ENCODE measurements around the gene KLK8. TPM values are rescaled to one million over a fixed set of nuclear protein-coding genes. Genes with fewer than 3 reads are reported as not detected.

Gene KLK8, protein sequence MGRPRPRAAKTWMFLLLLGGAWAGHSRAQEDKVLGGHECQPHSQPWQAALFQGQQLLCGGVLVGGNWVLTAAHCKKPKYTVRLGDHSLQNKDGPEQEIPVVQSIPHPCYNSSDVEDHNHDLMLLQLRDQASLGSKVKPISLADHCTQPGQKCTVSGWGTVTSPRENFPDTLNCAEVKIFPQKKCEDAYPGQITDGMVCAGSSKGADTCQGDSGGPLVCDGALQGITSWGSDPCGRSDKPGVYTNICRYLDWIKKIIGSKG
- polyA plus RNA-seq (2014; cell fraction: cytosol; rRNA removed): not detected in 2 replicates
- not detected in 2 replicates for polyA plus RNA-seq (2014; cell fraction: nucleus; rRNA removed)

DNA sequence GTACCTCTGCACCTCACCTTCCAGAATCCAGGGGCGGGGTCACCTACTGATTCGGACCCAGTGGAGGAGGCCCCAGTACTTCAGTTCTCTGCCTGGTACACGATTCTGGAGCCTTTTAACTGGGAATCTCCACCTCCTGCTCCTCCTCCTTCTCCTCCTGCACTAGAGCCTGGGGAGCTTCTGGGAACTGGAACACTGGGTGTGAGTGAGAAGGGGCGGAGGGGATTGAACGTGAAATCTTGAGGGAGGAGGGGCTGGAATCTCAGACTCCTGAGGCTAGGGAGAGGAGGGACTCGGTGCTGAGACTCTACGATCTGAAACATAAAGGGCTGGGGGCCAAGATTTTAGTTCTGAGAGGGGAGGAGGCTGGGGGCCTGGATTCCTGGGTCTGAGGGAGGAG, at the start of gene KLK8:
TSS of gene KLK8 (minus strand) at position 90 of the 400 bp plus-strand sequence. CDS start 437 bp downstream, outside the sequence.
- no peak for DNase-seq (ENCODE audit: low spot score)

DNA sequence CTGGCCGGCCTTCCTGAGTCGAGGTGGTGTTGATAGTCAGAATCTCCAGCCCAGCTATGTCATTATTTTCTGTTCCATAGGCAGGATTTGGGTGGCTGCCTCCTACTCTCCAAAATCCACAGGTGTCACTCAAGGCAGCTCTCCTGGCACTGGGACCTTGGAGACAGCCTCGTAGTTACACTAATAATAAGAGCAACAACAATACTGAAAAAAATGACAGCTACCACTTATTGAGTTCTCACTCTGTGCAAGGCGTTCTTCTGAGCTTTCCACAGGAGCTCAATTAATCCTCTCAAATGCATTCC, 45.6 kb upstream of the KLK8 start:
- no peak for DNase-seq (ENCODE audit: low spot score)

DNA sequence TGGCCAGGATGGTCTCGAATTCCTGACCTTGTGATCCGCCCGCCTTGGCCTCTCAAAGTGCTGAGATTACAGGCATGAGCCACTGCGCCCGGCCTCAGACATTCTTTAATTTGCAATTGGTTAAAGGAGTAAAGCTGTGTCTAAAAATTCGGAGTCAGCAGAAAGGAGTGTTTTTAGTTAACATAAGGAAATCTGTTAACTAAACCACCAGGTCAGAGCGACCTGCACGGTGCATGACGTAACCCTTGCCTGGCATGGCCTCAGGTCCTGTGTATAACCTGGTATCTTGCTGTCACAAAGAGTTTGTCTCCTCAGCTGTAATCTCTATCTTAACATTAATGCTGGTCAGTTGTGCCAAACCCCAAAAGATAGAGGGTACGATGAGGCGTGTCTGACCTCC, 42.9 kb upstream of the KLK8 start:
- no peak for DNase-seq (ENCODE audit: low spot score)

DNA sequence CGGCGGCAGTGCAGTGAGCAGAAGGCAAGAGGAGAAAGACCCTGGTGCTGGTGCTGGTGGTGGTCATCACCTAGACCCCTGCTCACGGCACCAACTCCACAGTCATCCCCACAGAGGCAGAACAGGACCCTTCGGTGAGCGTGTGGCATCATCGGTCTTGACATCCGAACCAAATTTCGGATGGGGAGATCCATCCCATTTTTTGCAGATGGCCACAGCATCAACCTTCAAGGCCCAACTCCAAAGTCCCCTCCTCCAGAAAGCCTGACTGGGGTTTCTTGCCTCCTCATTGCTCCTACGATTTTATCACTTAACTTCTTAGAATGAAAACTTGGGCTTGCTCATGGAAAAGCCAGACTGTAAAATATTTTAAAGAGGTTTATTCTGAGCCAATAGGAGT, 42.1 kb upstream of the KLK8 start:
- no peak for DNase-seq (ENCODE audit: low spot score)

DNA sequence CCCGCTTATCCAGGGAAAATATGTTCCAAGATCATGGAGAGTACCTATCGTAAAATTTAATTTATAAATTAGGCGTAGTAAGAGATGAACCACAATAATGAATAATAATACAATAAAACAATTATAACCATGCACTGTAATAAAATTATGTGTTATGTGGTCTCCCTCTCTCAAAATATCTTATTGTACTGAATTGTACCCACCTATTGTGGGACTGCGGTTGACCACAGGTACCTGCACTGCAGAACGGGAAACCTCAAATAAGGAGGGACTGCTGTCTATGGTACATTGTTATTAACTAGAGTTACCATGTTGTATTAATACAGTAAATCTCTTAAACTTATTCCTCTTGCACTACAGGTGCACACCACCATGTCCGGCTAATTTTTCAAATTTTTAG, 38.7 kb upstream of the KLK8 start:
- no peak for DNase-seq (ENCODE audit: low spot score)

DNA sequence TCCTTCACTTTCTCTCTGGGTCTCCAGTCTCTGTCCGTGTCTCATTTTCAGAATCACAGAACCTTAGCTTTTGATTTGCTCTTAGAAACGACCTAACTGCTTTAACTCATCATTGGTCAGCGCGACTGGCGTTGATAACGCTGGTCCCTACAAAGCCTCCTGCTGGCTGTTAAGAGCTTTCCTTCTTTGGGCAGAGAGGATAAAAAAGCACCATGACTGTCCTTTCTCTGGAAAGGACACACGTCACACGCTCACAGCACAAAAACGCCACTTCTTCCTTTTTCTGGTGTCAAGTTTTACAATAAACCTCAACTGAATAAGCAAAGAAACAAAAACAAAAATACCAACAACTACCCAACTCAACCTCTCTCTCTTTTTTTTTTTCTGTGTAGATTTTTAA, 35.1 kb upstream of the KLK8 start:
- no peak for DNase-seq (ENCODE audit: low spot score)

DNA sequence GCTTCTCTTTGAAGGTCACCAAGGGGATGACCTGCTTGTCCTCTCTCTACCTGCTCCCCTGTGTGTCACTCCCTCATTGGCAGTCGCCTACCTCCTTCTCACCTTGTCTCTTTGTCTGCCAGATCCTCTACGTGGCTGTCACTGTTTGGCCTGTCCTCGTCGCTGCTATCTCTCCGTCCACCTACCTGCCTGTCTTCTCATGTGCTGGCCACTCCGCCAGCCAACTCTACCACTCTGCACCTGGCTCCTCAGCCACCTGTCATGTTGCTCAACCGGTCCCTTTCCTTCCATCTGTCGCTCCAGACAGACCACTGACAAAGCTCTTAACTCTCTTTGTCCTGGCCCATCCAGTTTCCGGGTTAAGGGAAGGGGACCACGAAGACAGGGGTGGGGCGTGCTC, 33.3 kb upstream of the KLK8 start, which contains the start of gene KLK12:
TSS of gene KLK12 (minus strand) at position 299 of the 400 bp plus-strand sequence. CDS start 381 bp downstream, outside the sequence.
- no peak for DNase-seq (ENCODE audit: low spot score)

DNA sequence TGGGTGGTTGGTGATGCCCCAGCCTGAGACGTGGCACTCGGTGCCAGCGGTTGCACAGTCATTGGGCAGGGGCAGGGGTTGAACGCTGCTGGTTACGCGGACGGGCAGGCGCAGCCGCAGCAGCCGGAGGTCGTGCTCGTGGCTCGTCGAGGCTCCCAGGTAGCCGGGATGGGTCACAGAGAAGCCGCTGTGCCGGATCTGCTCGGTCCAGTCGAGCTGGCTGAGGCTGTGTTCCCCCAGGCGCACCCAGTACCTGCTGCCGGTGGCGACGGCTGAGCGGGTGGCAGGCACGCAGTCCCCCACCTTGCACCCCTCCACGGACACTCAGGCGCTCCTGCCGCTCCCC, 30.4 kb upstream of the KLK8 start:
- no peak for DNase-seq (ENCODE audit: low spot score)

DNA sequence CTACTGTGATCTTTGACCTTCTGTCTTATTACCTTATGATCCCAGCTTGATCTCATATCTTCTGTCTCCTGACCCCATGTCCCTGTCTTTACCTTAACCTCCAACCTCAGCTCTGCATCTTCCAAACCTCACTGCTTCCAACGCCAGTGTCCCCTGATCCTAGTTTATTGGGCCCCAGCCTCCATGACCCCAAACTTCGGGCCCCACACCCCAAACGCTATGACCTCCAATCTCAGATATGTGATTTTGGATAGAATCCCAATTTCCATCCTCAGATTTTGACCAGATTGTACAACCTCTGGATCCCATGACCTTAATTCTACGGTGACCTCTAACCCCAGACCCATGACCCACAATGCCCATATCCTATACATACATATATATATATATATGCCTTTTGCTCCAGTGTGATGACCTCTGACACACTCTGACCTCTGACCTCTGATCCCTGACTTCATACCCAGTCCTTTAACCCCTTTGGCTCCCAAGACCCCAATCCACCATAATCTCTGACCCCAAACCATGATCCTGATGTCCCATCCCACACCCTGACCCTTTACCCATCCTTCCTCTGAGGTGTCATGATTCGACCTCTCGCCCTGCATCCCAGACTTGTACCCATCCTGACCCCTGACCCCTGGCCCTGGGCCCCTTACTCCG, 29.9 kb upstream of the KLK8 start:
- no peak for DNase-seq (ENCODE audit: low spot score)

DNA sequence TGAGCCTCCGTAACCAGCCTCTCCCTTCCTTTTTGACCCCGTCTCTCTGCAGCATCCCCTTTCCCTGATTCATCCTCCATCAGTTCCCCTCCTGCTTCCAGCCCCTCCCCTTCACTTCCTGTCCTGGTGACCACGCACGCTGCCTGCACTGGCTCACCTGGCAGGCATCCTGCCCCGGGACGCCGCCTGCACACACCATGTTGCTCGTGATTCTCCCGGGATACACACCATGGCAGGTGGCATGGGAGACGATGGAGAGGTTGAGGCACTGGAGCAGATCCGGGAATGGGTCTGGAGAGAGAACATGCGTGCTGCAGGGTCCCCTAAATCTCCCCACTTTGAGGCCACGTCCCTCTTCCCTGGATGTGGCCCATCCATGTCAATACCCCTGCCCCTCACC, 29.2 kb upstream of the KLK8 start:
- DNase-seq (ENCODE audit: low spot score): no peak

DNA sequence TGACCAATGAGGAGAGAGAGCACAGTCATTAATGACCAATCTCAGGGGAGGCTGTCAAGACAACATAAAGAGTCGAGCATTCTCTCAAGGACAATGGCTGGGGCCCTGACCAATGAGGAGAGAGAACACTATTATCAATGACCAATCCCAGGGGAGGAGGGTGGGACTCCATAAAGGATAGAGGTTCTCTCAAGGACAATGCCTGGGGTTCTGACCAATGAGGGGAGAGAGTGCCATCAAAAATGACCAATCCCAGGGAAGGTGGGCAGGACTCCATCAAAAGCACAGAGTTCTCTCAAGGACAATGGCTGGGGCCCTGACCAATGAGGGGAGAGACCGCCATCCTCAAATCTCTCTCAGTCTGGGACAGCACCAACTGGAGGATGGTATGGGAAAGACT, 28.3 kb upstream of the KLK8 start:
- no peak for DNase-seq (ENCODE audit: low spot score)

DNA sequence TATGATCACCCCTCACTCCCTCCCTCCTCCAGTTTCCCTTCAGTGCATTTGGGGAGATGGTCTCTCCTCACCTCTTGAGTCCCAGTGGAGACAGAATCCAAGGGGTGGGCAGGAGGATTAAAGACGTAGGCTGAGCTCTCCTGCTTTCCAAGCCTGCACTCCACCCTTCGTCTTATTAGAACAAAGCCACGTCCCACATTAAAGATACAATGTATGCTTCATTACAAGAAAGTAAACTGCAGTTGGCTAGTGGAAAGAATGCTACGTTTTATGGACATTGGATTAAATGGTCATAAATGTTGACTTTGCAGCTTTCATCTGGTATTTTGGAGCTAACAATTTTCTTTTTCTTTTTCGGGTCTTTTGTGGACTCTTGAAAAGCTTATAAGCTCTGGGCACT, 26.5 kb upstream of the KLK8 start:
- DNase-seq (ENCODE audit: low spot score): no peak

DNA sequence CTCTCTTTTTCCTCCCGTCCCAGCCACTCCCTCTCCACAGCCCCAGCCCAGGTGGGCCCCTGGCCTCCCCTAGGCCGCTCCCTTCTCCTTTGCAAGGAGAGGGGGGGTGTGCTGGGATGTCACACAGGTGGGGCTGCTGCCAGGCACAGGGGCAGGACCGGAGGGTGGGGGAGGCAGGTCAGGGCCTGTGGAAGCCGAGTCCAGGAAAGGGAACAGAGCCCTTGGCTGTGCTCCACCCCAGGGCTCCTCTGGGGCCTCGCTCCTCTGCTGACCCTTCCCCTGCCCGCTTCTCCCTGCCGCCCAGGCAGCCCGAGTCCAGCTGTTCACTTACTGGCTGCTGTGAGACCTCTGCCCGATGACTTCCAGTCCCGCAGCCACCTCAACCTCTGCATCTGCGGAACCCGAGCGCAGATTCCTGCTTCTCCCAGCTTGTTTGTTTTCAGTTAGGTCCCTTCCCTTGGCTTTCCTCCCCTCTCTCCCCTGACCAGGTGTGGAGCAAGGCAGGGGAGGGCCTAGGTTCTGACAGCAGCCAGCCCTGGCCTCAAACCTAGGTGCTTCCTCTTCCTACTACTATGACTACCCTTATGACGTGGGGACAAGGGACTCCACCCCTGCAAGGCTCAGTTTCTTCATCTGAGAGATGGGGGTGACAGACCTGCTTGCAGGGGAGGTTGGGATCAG, 25.9 kb upstream of the KLK8 start:
- no peak for DNase-seq (ENCODE audit: low spot score)

DNA sequence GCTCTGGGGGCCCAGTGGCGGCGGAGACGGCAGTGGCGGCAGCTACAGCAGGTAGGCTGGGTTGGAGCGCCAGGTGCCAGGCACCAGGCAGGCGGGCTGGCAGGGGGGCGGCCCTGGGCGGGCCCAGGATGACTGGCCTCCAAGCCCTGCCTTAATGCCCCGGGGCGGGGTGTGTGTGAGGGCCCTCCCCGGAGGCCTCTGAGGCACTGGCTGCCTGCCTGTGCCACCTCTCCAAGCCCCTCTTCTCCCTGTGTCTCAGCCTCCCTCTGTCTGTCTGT, 25.1 kb upstream of the KLK8 start, which contains the start of gene KLK11:
TSS of gene KLK11 (minus strand) at position 63 of the 278 bp plus-strand sequence. CDS start 985 bp downstream, outside the sequence.
- DNase-seq (ENCODE audit: low spot score): no peak

DNA sequence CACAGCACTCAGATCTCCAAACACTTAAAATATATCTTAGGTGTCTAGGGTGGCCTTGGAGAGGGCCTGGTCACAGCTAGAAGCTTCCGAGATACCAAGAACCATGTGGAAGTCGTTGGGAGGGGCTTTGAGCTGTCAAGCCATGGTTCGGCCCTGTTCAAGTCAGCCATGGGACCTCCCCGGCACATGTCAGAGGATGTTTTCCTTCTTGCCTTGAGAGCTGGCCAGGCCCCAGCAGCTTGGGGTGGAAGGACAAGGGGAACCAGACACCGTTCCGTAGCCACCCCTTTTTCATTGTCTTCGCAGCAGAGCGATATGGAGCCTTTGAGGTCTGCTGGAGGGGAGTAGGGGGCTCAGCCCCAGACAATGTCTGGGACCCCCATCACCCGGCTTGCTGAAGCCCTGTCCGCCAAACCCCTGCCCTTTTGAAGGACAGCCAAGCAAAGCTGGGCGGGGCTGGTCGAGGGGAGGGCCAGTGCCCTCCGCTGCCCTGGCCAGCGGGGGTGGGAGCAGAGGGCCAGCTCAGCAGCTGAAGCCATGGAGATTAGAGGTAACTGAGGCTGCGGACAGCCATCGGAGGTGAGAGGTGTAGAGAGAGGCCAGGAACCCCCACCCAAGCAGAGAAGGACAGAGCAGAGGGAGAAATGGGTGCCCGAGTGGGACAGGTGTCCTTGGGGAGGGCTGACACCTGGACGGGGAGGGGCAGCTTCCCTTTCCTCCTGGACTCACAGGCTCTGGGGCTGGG, 24.6 kb upstream of the KLK8 start:
- no peak for DNase-seq (ENCODE audit: low spot score)

DNA sequence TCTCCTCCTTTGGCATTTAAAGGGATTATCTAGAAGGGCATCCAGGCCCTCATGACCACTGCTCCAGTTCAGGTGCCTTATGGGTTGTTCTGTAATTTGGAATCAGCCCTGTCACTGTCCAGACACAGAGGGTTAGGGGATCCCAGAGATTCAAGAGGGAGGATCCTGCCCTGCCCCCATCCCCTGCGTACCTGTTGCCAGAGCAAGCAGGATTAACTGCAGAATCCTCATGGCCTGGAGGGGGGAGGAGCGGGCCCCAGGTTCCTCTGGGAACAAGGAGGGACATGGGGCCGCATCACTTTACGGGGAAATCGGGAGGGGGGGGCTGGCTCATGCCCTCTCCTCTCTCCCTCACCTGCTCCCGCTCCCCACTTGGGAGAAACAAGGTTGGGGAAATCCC, 24.0 kb upstream of the KLK8 start:
- DNase-seq (ENCODE audit: low spot score): no peak

DNA sequence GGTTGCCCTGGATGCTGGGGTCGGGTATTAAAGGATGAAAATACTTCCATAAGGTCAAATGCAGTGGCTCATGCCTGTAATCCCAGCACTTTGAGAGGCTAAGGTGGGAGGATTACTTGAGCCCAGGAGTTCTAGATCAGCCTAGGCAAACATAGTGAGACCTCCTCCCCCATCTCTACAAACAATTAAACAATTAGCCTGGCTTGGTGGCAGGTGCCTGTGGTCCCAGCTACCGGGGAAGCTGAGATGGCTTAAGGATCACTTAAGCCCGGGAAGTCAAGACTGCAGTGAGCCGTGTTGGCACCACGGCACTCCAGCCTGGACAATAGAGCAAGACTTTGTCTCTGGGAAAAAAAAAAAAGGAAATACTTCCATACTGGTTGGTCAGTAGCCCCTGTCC, 23.5 kb upstream of the KLK8 start:
- no peak for DNase-seq (ENCODE audit: low spot score)

DNA sequence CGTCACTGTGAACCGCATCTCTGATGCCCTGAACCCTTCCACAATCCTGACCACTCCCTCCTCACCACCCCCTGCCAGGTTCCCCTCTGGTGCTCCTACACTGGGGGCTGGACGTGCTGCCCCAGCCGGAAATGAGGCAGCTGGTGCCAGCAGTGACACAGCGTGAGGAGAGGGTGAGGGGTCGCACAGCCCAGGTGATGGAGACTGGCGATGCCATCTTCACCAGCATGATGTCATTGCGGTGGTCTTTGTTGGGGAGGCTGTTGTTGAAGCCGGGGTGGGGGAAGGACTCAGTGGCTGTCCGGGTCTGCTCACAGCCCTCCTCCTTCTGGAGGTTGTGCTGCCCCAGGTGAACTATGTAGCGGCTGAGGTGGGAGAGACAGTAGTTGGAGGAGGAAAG, 22.5 kb upstream of the KLK8 start:
- DNase-seq (ENCODE audit: low spot score): no peak

DNA sequence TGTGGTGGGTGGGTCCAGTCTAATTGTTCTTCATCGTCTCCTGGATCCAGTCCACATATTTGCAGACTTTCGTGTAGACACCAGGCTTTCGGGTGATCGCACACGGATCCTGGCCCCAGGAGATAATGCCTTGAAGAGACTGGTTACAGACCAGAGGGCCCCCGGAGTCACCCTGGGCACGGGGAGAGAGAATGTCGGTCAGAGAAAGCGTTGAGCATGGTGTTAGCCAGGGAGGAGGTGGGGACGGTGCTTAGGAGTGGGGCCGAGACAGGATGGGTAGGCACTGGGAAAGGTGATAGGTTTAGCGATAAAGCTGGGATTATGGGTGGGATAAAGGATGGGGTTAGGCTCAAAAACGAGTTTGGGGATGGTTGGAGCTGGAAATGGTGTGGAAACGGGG, 21.1 kb upstream of the KLK8 start:
- DNase-seq (ENCODE audit: low spot score): no peak

DNA sequence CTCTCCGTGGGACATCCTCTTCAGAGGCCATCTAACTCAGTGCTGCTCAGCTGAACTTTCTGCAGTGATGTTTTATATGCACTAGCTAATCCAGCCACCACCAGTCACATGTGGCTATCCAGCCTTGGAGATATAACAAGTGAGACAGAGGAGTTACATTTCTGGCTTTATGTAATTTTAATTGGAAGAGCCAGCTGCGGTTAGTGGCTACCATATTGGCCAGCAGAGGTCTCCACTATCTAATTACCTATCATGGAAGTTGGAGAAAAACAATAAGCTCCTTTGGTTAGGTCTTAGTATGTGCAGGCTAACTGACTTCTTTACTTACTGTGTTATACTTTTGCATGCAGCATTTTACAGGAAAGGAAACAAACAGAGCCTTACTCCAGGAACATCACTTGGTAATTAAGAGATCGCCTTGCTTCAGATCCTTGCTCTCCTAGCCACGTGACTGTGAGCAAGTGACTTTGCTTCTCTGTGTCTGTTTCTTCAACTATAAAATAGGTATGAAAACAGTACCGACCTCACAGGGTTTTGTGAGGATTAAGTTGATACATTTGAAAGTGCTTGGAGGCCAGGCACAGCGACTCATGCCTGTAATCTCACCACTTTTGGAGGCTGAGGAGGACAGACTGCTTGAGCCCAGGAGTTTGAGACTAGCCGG, 19.7 kb upstream of the KLK8 start:
- peak; percentile 19 for DNase-seq (ENCODE audit: low spot score)

DNA sequence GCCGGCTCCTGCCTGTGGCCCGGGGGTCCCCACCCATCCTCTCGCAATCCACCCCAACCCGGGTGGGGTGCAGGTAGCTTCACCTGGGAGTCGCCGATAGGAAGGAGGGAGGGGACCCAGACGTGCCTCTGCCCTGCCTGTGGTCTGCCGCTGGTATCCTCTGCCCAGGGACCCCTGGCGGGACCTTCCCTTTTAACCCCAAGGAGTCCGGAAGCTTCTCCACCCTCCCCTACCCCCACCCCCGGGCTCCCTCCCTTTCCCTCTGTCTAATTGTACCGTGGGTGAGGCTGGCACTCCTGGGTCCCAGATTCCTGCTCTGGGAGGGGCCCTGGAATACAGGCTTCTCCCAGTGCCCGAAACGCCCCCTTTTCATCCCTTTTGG, 18.1 kb upstream of the KLK8 start, which contains the start of gene KLK10:
TSS of gene KLK10 (minus strand) at position 166 of the 382 bp plus-strand sequence. CDS start 579 bp downstream, outside the sequence.
- DNase-seq (ENCODE audit: low spot score): no peak
